ENCODE results near the gene PCSK5.

The PCSK5 gene

GRCh38 chr9:76395381-76395780 lies 504.9 kb downstream of the PCSK5 start:
- DNase-seq (ENCODE audit: low read depth in 2 of 2), result no peak

GRCh38 chr9:76396144-76396543 lies 505.7 kb downstream of the PCSK5 start:
- DNase-seq (ENCODE audit: low read depth in 2 of 2), result no peak

- no peak for DNase-seq (ENCODE audit: low read depth in 2 of 2)
These were observed 506.1 kb downstream of the PCSK5 start for GRCh38 chr9:76396597-76396996.

DNA sequence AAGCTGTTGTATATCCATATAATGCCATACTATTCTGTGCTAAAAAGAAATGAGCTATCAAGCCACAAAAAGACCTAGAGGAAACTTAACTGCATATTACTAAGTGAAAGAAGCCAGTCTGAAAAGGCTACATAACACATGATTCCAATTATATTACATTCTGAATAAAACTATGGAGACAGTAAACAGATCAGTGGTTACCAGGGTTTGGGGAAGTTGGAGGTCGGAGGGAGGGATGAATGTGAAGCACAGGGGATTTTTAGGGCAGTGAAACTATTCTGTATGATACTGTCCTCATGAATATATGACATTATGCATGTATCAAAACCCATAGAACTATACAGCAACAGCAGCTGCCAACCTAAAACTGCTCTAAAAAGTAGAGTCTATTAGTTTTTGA lies 509.4 kb downstream of the PCSK5 start:
- DNase-seq (ENCODE audit: low read depth in 2 of 2), result no peak

DNA sequence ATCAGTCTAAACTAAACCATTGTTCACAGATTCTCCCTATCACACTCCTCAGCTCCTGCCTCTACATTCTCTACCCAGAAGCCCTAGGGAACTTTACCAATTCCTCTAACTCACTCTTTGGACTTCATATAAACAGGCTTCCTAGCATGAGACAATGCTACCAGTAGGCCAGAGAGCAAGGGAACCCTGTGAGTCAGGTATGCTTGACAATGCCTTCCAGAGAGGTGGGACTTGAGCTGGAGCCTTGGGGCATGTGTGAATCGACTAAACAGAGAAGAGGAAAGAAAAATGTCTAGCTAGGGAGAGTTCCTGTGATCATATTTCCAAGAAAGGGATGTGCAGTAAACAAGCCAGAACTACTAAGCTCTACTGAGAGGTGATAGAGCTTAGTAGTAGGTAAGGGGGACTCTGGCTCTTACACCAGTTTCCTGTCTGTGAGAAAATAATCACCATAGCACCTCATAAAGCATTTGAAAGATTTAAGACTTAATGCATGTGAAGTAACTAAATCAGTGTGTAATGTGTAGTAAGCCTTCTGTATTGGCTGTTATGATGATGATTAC lies 510.1 kb downstream of the PCSK5 start:
- DNase-seq (ENCODE audit: low read depth in 2 of 2), result no peak

GRCh38 chr9:76401176-76401575 lies 510.7 kb downstream of the PCSK5 start:
- no peak for DNase-seq (ENCODE audit: low read depth in 2 of 2)

DNA sequence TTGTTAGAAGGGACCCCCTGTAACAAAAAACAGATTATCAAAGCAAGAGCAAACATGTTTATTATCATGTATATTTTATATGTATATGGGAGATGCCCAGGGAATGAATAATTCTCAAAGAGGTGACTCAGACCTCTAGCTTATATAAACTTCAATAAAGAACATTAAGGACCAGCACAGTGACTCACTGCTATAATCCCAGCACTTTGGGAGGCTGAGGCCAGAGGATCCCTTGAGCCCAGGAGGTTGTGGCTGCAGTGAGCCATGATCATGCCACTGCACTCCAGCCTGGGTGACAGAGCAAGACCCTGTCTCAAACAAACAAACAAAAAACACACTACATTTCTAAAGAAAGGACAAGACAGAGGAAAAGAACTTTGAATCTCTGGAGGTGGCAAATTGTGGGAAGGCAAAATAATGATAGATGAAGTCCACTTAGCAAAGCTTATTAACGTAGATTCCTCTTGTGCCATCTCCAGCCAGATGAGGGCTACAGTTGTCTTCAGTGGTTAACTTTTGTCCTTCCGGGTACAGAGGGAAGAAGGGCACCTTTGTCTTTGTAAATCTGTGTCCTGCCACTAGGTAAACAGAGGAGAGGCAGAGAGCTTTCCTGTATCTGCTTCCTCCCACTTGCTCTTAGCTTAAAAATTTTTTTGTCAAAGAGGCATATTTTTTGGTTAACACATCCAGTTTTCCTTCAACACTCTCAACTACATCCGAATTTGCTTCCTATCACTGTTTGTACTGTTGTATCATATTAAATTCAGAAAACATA lies 511.3 kb downstream of the PCSK5 start:
- no peak for DNase-seq (ENCODE audit: low read depth in 2 of 2)

DNA sequence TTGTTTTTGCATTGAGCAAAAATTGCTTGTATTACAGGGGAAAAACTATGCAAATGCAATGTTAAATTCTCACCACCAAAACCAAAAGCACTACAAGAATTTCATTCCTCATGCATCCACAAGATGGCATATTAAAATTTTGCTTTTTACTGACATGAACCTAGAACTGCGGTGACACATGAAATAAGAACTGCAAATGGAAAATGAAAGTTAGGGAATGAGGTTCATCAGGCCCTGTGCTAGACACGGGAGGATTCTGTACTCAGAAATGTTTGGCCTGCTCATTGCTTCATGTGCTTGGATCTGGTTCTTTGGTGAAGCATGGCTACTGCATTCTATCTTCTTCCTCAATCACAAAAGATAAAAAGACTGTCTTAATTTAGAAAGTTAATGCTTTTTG lies 512.9 kb downstream of the PCSK5 start:
- no peak for DNase-seq (ENCODE audit: low read depth in 2 of 2)

GRCh38 chr9:76404401-76404800 lies 513.9 kb downstream of the PCSK5 start:
- no peak for DNase-seq (ENCODE audit: low read depth in 2 of 2)

- no peak for DNase-seq (ENCODE audit: low read depth in 2 of 2)
These were observed 514.9 kb downstream of the PCSK5 start for GRCh38 chr9:76405340-76405739.

DNA sequence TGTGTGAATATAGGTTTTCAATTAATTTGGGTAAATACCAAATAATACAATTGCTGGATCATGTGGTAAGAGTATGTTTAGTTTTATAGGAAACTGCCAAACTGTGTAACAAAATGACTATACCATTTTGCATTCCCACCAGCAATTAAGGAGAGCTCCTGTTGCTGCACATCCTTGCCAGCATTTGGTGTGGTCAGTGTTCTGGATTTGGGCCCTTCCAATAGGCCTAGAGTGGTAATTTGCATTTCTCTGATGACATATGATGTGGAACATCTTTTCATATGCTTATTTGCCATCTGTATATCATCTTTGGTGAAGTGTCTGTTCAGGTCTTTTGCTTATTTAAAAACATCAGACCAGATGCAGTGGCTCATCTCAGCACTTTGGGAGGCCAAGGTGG lies 515.4 kb downstream of the PCSK5 start:
- no peak for DNase-seq (ENCODE audit: low read depth in 2 of 2)
